NCI-H82 (cell line): ENCODE results near the gene COL5A1.

Experiments
- DNase-seq: peaks from one replicate; lab custom pipeline; 2025; lab: John Stamatoyannopoulos, UW

The COL5A1 gene

DNA sequence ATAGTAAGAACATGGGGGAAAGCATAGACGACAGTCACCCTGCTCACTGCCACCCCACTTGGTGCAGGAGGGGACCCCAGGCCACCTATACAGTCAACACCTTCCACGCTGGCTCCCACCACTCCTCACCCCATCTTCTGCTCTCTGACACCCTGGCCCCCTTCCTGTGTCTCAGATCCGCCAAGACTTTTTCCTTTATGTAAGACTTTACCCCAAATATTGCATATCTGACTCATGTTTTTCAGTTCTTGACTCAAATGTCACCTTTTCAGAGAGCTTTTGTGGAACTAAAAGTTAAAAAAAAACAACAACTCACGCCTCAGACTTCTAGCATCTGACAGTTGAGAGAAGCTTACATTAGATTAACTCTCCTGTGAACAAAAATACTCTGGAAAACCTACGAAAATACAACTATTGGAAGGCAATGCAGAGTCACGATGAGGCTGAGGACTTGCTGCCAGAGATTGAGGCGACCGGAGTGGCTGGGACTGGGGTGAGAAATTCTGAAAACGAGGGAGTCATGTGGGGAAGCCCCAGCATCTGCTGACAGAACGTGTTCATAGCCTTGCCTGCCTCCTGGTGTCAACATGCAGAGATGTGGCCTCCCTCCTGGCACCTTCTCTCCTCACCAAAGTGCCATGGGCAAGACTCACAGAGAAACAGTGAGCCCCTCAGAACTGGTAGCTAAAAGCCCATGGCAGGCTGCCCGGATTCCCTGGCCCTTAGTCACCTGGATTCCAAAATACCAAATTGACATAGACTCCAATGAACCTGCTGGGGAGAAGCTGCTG, 216.6 kb downstream of the COL5A1 start:
- no peak for DNase-seq

DNA sequence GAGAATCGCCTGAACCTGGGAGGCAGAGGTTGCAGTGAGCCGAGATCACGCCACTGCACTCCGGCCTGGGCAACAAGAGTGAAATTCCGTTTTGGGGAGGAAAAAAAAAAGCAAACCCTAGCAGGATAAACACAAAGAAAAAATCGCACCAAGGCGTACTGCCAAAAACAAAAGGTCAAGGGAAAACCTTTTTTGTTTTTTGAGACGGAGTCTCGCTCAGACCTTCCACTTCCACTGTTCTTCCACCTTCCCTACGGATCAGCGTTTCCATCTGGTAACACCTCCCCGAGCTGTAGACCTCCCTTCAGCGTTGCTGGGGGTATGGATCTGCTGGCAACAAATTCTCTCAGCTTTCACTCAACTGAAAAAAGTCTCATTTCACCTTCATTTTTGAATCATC, 218.9 kb downstream of the COL5A1 start:
- DNase-seq, result no peak

DNA sequence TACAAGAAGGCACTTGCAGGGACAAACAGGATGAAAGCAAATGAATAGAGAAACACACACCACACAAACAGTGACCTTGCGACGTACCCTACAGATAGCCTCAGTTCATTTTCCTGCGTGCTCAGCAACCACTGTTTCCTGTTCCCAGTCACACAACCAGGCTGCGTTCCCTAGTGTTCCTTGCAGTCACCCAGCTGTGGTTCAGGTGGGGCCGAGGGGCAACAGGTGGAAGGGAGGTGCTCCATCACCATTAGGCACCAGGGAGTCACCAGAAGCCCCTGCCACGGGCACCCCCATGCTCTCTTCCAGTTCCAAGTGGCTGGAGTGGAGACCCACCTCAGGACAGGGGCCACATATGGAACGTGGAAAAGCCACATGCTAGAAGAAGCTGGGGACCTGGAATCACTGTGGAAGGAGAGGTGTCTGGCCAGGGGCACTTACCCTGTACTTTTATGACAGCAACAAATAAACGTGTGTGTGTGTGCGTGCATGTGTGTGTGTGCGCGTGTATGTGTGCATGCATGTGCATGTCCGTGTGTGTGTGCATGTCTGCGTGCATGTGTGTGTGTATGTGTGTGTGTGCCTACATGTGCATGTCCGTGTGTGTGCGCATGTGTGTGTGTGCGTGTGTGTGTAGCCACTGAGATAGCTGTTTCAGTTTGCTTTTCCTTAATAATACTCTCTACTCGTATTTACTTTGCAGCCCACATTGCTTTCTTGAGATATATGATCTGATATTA, 220.2 kb downstream of the COL5A1 start:
- no peak for DNase-seq

DNA sequence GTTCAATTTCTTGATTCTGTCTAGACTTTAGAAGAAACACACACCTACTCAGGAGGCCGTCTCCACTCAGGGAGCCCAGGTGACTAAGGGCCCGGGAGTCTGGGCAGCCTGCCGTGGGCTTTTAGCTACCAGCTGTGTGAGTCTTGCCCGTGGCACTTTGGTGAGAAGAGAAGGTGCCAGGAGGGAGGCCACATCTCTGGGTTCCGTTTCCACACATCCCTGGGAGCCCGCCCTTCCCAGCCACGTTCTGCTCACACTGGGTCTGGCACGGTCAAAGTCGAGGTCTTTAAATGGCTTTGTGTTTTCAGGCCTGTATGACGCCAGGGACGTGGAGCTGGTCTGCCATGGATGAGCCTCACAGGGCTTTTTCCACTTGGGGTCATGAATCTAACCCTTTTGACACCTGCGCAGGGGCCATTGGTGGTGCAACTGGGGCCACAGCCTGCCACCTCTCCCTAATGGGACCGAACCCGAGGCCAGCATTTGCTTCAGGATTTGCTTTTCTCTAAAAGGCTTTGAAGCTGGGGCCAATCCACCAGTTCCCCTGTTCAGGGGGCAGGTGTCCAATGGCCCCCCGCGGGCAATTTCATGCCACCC, 221.8 kb downstream of the COL5A1 start:
- DNase-seq, result no peak

DNA sequence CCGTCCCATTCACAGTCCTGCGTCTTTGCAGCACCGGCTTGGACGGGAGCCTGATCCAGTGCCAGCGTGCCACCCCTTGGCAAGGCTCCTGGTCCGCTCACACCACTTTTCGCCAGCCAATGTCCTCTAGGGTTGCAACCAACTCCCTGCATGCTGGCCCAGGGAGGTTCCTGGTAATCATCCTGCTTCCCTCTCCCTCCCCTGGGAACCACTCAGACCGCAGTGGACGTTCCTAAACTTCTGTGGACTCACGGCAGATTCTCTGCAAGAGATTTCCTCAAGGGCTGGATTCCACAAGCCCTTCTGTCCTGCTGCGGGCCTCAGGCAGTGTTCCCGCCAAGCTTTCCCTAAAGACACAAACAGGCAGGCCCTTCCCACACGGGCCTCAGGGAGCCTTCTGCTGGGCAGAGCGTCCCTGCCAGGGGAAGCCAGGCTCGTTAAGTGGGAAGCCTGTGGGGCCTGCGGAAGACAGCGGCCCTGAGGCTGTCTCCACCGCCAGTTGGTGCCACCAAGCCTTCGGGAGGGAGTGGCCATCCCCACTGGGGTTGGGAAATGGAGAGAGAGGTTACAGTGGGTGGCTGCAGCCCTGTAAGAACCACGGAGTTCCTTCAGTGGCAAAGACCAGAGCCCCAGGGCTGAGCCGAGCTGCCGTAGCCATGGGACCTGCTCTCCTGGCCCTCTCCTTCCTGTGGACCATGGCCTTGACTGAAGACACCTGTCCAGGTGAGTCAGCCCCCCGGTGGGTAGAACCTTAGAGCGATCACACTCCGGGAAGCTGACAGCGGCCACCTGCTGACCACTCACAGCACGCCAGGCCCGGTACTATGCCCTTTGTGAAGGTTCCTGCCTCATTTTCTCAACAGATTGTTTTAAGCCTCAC, 222.6 kb downstream of the COL5A1 start:
- DNase-seq, result no peak

DNA sequence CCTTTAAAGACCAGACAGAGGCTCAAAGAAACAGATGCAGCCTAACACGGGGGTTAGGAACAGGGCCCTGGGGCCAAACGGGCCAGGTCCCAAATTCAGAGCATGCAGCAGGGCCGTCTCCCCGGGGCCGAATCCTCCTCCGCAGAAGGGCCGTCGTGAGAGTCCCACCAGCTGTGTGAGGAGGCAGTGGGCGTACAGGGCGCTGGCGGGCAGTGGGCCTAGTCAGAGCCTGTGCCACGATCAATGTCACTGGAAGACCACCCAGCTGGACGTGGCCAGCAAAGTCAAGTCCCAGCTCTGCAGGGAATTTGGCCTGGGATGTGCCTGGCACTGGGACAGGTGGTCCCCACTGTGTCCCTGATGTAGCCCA, 223.2 kb downstream of the COL5A1 start:
- DNase-seq, result no peak

DNA sequence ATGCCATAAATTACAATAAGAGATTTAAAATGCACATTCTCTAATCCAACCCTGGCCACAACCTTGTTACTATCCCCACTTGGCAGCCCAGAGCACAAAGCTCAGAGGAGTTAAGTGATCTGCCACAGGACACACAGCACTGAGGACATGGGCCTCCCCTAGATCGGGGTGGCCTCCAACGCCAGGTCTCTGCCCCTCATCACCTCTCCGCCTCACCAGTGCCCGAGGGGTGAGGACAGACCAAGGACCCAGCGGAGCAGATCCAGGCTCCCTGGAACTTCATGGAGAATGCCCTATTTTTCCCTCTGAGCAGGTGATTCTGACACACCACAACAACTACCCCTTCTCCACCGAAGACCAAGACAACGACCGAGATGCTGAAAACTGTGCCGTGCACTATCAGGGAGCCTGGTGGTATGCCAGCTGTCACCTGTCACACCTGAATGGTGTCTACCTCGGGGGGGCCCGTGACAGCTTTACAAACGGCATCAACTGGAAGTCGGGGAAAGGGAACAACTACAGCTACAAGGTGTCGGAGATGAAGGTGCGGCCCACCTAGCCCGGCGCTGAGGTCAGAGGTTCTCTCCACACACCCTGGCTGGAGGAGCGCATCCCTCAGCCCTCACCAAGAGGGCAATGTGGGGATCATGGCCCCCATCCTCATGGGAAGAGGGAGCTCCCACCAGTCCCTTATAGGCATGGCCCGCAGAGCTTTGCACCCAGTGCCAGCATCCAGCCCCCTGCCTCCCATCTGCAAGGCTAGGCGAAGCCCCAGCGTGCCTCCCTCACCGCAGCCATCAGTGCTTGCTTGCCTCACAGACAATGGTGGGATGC, 226.5 kb downstream of the COL5A1 start:
- no peak for DNase-seq

DNA sequence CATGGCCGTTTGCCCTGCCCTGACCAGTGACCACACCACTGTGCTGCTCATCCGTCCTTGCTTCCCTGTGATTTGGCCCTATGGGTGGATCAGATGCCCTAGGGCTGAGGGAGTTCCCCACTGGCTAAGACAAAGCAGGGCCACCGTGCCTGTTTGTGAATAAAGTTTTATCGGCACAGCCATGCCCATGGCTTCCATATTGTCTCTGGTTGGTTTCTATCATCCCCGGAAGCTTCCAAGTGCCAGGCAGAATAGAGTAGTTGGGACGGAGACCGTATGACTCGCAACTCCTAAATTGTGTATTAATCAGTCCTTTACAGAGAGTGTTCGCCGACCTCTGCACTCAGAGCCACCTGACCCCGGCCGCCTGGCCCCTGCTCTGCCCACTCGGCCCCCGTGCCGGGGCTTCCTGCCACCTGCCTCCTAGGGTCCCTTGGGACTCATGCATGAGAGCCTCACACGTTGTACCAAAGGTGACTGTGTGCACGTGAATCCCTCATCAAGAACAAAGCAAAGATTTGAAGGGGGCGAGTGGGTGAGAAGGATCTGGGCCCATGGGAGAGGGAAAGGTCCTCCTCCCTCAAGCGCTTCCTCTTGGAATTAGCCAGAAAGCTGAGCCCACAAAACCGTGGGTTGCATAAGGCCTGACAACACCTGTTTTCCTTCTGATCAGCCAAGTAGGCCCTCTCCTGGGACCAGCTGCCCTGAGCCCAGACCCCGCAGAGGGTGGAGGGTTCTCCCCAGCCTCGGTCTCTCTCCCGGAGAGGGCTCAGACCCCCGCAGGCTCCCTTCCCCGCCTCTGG, 227.3 kb downstream of the COL5A1 start:
- DNase-seq, result no peak

DNA sequence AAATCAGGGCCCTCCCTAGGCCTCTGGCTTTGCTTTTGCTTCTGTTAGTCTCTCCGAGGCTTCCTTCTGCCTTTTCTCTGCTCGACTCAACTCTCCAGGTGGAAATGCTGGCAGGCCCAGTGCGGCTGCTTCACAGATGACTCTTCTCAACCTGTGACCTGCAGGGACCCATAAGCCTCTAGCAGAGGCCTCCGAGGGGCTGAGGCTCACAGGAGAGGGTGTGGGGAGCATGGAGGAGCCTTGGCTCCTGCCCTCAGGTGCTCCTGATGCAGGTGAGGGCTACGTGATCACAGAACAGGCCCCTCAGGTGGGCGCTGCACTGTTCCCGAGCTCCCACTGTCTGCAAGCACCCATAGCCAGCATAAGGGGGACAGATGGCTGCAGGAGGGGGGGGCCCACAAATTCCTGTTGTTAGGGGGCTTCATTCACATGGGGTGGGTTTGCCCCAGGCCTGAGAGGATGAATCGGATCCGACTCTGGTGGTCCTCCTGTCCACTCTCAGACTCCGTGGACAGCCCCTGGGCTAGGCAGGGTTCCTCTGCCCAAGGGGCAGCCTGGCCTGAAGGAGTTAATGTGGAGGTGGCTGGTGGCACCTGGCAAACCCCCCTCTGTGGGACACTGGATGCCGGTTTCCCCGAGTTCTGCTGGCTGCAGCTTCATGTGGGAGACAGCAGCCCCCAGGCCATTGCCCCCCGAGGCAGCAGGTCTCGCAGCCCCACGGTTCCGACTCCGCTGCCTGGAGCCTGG, 228.1 kb downstream of the COL5A1 start:
- DNase-seq, result no peak

DNA sequence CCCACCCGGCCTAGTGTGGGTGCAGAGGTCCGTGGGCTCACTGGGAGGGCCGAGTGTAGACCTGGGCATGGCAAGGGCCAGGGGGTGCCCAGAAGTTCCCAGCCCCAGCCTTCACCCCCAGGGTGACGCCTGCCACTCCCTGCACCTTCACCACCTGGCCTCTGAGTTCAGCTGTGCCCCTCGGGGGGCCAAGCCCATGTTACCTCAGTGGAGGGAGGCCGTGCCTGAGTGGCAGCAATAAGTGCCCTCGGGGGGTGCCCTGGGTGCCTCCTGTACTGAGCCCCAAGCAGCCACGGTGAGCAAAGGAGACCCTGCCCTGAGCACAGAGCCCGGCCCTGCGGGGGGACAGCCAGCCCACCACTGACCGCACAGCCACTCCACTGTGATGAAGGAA, 228.7 kb downstream of the COL5A1 start:
- DNase-seq, result no peak

DNA sequence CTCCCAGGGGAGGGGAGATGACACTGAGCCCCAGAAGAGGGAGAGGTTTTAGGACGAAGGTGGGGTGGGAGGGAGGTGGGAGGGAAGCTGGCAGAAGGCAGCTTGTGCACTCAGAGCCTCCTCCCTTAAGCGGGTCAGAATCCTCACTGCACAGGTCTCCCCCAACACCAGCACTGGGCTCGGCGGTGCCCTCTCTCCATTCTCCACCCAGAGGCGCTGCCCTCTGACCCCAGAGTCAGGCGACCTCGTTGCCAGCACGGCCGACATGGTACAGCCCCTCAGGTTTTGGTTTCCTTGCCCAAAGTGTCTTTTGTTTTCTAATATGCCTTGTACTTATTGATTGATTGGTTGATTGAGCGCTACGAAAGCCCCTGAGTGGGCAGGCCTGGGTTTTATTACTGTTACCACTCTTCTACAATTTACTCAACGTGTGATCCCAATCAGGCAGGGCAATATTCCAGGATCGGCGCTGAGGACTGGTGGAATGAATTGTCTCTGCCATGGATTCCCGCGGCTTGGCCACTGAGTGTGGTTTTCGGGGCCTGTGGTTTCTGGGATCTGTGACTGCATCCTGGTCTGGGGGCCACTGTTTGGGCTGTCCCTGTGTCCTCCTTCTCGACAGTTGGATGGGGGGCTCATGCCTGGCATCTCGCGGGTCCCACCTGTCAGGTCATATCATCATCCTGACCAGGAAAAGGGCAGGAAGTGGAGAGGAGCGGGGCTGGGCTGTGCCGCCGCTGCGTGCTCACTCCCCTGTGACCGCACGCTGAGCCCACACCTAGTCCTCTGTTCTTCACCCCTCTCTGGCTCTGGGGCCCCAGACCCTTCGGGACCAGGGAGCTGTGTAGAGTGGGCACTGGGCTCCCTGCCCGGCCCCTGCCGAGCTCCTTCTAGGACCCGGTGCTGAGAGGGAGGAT, 229.4 kb downstream of the COL5A1 start:
- DNase-seq, result no peak

DNA sequence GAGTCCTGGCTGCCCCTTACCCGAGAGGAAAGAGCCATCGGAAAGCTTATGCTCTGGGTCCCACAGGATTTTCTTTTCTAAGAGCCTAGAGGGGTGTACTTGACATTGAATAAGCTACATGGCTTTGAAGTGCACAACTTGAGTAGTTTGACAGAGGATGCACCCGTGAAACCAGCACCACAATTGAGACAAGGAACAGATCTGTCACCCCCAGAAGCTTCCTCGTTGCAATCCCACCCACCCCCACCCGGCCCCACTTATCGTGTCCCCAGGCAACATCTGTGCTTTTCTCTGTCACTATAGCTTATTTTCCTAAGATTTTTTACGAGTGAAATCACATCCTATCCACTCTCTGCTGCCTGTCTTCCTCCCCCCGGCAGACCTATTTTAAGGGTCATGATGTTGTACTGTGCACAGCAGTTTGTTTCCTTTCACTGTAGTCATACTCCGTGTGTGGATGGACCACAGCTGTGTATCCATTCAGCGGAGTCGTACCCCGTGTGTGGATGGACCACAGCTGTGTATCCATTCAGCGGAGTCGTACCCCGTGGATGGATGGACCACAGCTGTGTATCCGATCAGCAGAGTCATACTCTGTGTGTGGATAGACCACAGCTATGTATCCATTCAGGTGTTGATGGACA, 230.2 kb downstream of the COL5A1 start:
- DNase-seq, result no peak

DNA sequence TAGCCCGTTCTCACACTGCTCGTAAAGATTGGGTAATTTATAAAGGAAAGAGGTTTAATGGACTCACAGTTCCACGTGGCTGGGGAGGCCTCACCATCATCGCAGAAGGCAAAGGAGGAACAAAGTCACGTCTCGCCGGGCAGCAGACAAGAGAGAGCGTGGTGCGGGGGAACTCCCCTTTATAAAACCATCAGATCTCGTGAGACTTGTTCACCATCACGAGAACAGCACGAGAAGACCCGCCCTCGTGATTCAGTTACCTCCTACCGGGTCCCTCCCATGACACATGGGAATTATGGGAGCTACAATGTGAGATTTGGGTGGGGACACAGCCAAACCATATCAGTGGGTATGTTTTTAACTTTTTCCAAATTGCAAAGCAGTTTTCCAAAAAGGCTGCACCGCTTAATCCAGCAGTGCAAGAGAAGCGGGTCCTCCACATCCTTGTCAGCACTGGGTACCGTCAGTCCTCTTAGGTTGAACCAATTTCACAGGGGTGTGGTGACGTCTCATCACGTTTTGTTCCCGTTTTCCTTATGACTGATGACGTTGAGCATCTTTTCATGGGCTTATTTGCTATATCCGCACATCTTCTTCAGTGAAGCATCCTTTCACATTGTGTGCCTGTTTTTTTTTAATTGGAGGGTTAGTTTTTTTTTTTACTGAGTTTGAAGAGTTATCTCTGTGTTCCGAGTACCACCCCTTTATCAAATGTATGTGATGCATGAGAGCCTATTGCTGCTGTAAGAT, 231.1 kb downstream of the COL5A1 start:
- no peak for DNase-seq

DNA sequence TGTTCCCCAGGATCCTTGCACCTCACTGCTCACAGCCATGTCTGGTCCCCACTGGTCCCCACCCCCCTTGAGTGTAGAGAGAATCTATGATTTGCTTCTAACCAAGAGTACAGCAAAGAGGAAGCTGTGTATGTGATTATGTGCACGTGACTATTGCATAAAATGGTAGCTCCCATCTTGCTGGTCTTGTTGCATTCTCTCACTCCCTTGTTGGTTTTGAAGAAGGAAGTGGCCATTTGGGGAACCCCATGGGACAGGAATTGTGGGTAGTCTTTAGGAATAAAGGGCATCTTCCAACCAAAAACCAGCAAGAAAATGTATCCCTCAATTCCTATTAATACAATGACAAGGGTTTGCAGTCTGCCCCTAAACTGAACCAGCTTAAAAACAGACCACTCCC, 233.8 kb downstream of the COL5A1 start:
- DNase-seq, result no peak

DNA sequence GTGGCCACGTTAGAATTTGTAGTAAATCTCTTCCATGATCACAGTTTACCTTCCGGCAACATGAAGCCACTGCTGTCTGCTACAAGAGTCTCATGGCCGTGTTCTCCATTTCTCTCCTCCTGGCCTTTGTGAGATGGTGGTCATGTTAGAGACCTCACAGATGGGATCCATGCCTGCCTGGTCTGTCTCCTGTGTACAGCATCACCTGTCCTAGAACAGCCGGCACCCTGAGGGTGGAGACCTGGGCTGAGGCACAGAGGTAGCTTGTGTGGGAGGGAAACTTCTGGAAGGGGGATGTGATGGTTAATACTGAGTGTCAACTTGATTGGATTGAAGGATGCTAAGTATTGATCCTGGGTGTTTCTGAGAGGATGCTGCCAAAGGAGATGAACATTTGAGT, 235.9 kb downstream of the COL5A1 start:
- DNase-seq, result no peak

DNA sequence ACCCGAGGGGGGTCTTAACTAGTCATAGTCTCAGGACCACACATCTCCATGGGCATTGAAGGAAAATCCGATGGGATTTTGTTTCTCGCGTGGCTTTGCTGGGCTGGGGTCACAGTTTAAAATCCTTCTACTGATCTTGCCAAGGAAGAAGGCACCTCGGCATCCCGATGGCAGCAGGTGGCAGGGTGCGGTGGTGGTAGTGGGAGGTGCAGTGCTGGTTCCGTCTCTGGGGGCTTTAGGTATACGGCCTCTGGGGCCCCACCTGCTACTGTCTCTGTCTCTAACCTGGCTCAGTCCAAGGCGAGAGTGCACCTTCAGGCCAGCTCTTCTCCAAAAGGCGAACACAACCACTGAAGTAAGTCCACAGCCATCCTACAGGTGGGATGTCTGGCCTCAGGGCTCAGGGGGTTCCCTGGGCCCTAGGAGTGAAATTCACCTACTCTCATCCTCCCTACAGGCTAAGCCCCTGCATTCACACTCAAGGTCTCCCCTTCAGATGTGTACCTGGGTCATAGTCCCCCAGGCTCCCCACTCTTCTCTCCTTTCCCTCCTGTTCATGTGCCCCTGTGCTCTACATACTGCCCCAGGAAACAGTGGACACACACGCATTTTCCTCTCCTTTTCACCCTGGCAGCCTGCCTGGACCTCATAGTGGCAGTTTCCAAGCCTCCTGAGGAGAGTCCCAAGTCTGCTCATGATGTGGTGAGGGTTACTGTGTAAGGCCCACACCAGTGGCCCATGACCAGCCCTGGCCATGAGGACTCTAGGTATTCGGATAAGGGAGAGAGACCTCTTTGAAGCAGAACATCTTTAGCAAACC, 238.3 kb downstream of the COL5A1 start:
- no peak for DNase-seq
